ENCODE results near the gene IL1R2.

- TF ChIP-seq, protein P1, sequence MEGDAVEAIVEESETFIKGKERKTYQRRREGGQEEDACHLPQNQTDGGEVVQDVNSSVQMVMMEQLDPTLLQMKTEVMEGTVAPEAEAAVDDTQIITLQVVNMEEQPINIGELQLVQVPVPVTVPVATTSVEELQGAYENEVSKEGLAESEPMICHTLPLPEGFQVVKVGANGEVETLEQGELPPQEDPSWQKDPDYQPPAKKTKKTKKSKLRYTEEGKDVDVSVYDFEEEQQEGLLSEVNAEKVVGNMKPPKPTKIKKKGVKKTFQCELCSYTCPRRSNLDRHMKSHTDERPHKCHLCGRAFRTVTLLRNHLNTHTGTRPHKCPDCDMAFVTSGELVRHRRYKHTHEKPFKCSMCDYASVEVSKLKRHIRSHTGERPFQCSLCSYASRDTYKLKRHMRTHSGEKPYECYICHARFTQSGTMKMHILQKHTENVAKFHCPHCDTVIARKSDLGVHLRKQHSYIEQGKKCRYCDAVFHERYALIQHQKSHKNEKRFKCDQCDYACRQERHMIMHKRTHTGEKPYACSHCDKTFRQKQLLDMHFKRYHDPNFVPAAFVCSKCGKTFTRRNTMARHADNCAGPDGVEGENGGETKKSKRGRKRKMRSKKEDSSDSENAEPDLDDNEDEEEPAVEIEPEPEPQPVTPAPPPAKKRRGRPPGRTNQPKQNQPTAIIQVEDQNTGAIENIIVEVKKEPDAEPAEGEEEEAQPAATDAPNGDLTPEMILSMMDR (CRISPR knock-in tag; IDR thresholded peaks at IDR 0.05), result peak; percentile 62
- no peak for TF ChIP-seq CEBPB (IDR thresholded peaks at IDR 0.05; ENCODE audit: borderline replicate concordance, low read depth, low read length)
- TF ChIP-seq, protein P2, sequence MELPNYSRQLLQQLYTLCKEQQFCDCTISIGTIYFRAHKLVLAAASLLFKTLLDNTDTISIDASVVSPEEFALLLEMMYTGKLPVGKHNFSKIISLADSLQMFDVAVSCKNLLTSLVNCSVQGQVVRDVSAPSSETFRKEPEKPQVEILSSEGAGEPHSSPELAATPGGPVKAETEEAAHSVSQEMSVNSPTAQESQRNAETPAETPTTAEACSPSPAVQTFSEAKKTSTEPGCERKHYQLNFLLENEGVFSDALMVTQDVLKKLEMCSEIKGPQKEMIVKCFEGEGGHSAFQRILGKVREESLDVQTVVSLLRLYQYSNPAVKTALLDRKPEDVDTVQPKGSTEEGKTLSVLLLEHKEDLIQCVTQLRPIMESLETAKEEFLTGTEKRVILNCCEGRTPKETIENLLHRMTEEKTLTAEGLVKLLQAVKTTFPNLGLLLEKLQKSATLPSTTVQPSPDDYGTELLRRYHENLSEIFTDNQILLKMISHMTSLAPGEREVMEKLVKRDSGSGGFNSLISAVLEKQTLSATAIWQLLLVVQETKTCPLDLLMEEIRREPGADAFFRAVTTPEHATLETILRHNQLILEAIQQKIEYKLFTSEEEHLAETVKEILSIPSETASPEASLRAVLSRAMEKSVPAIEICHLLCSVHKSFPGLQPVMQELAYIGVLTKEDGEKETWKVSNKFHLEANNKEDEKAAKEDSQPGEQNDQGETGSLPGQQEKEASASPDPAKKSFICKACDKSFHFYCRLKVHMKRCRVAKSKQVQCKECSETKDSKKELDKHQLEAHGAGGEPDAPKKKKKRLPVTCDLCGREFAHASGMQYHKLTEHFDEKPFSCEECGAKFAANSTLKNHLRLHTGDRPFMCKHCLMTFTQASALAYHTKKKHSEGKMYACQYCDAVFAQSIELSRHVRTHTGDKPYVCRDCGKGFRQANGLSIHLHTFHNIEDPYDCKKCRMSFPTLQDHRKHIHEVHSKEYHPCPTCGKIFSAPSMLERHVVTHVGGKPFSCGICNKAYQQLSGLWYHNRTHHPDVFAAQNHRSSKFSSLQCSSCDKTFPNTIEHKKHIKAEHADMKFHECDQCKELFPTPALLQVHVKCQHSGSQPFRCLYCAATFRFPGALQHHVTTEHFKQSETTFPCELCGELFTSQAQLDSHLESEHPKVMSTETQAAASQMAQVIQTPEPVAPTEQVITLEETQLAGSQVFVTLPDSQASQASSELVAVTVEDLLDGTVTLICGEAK (IDR thresholded peaks at IDR 0.05), result no peak
- TF ChIP-seq, protein P2 (CRISPR knock-in tag; IDR thresholded peaks at IDR 0.05), result no peak
- TF ChIP-seq ZNF274 (CRISPR knock-in tag; IDR thresholded peaks at IDR 0.05), result no peak
- TF ChIP-seq, protein P3, sequence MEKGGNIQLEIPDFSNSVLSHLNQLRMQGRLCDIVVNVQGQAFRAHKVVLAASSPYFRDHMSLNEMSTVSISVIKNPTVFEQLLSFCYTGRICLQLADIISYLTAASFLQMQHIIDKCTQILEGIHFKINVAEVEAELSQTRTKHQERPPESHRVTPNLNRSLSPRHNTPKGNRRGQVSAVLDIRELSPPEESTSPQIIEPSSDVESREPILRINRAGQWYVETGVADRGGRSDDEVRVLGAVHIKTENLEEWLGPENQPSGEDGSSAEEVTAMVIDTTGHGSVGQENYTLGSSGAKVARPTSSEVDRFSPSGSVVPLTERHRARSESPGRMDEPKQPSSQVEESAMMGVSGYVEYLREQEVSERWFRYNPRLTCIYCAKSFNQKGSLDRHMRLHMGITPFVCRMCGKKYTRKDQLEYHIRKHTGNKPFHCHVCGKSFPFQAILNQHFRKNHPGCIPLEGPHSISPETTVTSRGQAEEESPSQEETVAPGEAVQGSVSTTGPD (CRISPR knock-in tag; IDR thresholded peaks at IDR 0.05), result no peak
- no peak for TF ChIP-seq BORCS8-MEF2B (CRISPR knock-in tag; IDR thresholded peaks at IDR 0.05)
- TF ChIP-seq CREM (IDR thresholded peaks at IDR 0.05), result no peak
- no peak for TF ChIP-seq CREM (CRISPR knock-in tag; IDR thresholded peaks at IDR 0.05)
- no peak for TF ChIP-seq MBNL3 (CRISPR knock-in tag; conservative IDR thresholded peaks at IDR 0.05)
- no peak for TF ChIP-seq PRPF4 (IDR thresholded peaks at IDR 0.05; ENCODE audit: low read depth, low read length, poor library complexity, severe bottlenecking)
- TF ChIP-seq, protein P4, sequence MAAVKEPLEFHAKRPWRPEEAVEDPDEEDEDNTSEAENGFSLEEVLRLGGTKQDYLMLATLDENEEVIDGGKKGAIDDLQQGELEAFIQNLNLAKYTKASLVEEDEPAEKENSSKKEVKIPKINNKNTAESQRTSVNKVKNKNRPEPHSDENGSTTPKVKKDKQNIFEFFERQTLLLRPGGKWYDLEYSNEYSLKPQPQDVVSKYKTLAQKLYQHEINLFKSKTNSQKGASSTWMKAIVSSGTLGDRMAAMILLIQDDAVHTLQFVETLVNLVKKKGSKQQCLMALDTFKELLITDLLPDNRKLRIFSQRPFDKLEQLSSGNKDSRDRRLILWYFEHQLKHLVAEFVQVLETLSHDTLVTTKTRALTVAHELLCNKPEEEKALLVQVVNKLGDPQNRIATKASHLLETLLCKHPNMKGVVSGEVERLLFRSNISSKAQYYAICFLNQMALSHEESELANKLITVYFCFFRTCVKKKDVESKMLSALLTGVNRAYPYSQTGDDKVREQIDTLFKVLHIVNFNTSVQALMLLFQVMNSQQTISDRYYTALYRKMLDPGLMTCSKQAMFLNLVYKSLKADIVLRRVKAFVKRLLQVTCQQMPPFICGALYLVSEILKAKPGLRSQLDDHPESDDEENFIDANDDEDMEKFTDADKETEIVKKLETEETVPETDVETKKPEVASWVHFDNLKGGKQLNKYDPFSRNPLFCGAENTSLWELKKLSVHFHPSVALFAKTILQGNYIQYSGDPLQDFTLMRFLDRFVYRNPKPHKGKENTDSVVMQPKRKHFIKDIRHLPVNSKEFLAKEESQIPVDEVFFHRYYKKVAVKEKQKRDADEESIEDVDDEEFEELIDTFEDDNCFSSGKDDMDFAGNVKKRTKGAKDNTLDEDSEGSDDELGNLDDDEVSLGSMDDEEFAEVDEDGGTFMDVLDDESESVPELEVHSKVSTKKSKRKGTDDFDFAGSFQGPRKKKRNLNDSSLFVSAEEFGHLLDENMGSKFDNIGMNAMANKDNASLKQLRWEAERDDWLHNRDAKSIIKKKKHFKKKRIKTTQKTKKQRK (IDR thresholded peaks at IDR 0.05; ENCODE audit: low read length), result no peak
- TF ChIP-seq CBX2 (IDR thresholded peaks at IDR 0.05; ENCODE audit: low read depth, low read length), result no peak
- TF ChIP-seq CBX2 (CRISPR knock-in tag; IDR thresholded peaks at IDR 0.05; ENCODE audit: low read depth), result no peak
- TF ChIP-seq SOX13 (IDR thresholded peaks at IDR 0.05), result no peak
- TF ChIP-seq SOX13 (CRISPR knock-in tag; conservative IDR thresholded peaks at IDR 0.05 in 1 of 2, IDR thresholded peaks at IDR 0.05 in 1 of 2), result no peak
- no peak for TF ChIP-seq UBTF (CRISPR knock-in tag; IDR thresholded peaks at IDR 0.05)
These were observed 7.8 kb upstream of the IL1R2 start for GRCh38 chr2:101983928-101984327.
